ENCODE data around the gene LRRC75A.

GRCh38 chr17:16425698-16426659 is 66.0 kb downstream of the LRRC75A start:
- TF ChIP-seq CTCF (IDR thresholded peaks at IDR 0.05; ENCODE audit: low read depth, low read length), result no peak
- no peak for TF ChIP-seq POLR2A (IDR thresholded peaks at IDR 0.05; ENCODE audit: extremely low read depth, insufficient read length)
